Uterus (tissue), 2 donors: ENCODE measurements around the gene SPATA31D4.
"Not testable (repeated sequence)": the region's sequence is repeated elsewhere in the genome, so short reads cannot be mapped to it uniquely, and the experiment has no call there.

Experiments
- POLR2A ChIP-seq, 2 donors: fragments of 450-650 bp; IDR thresholded peaks; one replicate each; pipeline ENCODE4 v1.6.1; 2016; ENCODE audit warnings: antibody characterized with exemption in 2 of 2, mild to moderate bottlenecking in 1 of 2, moderate library complexity in 1 of 2
- TF ChIP-seq, protein P1 (sequence below), 4 experiments: fragments of 200-600 bp in 2 of 4; fragments of 450-650 bp in 2 of 4; sonication (generic) in 2 of 4; IDR thresholded peaks; one replicate each; pipeline ENCODE4 v1.5.1; 2016 to 2019; ENCODE audit warnings: antibody characterized with exemption in 4 of 4, mild to moderate bottlenecking in 2 of 4, moderate library complexity in 1 of 4

DNA sequence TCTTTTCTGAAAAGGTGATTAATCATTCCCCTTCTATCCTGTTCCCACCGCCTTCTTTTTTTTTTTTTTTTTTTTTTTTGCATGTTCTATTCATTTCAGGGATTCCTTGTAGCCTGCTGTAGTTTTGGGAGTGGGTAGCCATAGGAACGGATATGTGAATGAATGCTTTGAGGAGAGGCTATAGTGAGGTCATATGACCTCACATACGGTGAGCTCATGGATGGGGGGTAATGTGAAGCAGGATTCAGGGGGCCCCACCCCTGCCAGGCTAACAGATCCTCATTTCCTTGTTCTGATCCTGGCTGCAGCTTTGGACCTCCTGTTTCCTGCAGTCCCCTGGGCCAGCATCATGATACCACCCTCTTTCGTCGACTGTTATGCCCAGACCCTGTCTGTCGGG, 1.9 kb downstream of the SPATA31D4 start:
- TF ChIP-seq, protein P1, sequence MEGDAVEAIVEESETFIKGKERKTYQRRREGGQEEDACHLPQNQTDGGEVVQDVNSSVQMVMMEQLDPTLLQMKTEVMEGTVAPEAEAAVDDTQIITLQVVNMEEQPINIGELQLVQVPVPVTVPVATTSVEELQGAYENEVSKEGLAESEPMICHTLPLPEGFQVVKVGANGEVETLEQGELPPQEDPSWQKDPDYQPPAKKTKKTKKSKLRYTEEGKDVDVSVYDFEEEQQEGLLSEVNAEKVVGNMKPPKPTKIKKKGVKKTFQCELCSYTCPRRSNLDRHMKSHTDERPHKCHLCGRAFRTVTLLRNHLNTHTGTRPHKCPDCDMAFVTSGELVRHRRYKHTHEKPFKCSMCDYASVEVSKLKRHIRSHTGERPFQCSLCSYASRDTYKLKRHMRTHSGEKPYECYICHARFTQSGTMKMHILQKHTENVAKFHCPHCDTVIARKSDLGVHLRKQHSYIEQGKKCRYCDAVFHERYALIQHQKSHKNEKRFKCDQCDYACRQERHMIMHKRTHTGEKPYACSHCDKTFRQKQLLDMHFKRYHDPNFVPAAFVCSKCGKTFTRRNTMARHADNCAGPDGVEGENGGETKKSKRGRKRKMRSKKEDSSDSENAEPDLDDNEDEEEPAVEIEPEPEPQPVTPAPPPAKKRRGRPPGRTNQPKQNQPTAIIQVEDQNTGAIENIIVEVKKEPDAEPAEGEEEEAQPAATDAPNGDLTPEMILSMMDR (IDR thresholded peaks at IDR 0.05), result not testable (repeated sequence)
- TF ChIP-seq POLR2A (IDR thresholded peaks at IDR 0.05), result not testable (repeated sequence)
